Esophagus (tissue), 2 donors: ENCODE results near the gene C1orf50. TPM values are rescaled to one million over a fixed set of nuclear protein-coding genes. Genes with fewer than 3 reads are reported as not detected.

ENCODE experiments used
- H3K27ac ChIP-seq, 2 donors: one replicate each; pipeline ENCODE4 v1.5.1; 2013; ENCODE audit warnings: low read depth in 2 of 2, mild to moderate bottlenecking in 2 of 2, inconsistent platforms in 1 of 2, low read length in 1 of 2, moderate library complexity in 1 of 2
- H3K27me3 ChIP-seq, 2 donors: one replicate each; pipeline ENCODE4 v1.6.1; 2013; ENCODE audit warnings: low read length in 2 of 2, control low read depth in 1 of 2, mild to moderate bottlenecking in 1 of 2; ENCODE audit not compliant: insufficient read depth in 2 of 2, control insufficient read depth in 1 of 2
- H3K36me3 ChIP-seq, 2 donors: one replicate each; pipeline ENCODE4 v1.6.1; 2013; ENCODE audit warnings: low read length in 1 of 2; ENCODE audit not compliant: control insufficient read depth in 2 of 2, insufficient read depth in 2 of 2
- H3K4me1 ChIP-seq, 2 donors: one replicate each; pipeline ENCODE4 v1.6.1; 2013; ENCODE audit warnings: low read length in 1 of 2; ENCODE audit not compliant: control insufficient read depth in 2 of 2, insufficient read depth in 2 of 2
- H3K4me3 ChIP-seq, 2 donors: one replicate each; pipeline ENCODE4 v1.5.1; 2013; ENCODE audit warnings: low read length in 2 of 2, mild to moderate bottlenecking in 2 of 2, low read depth in 1 of 2, moderate library complexity in 1 of 2
- H3K9me3 ChIP-seq, 2 donors: one replicate each; pipeline ENCODE4 v1.6.1; 2013; ENCODE audit warnings: mild to moderate bottlenecking in 2 of 2, low read depth in 1 of 2, low read length in 1 of 2, moderate library complexity in 1 of 2; ENCODE audit not compliant: control insufficient read depth in 2 of 2, insufficient read depth in 1 of 2
- WGBS, 2 donors: extraction: QIAGEN DNeasy Blood & Tissue Kit; methylation state at CpG; one replicate each; pipeline ENCODE4 v1.1.7; 2013; 5-methylcytosine and 5-hydroxymethylcytosine counted together
- polyA plus RNA-seq, 2 donors: library from polyadenylated mRNA; stranded (reverse); fragments of 200-250 nt; gene quantifications; one replicate each; pipeline ENCODE4 v1.2.3, GENCODE V29; 2013
- donor health status: healthy with polysubstance abuse.
- donor health status: Bipolar disorder and iron deficiency.

C1orf50 gene
- polyA plus RNA-seq, 2 donors: 2.5 to 3.8 TPM

GRCh38 chr1:42784946-42785693, 18.1 kb downstream of the C1orf50 start, which contains the start of gene TMEM269:
TSS of gene TMEM269 (plus strand) at chr1:42784991. CDS start at chr1:42789894, 4,903 bp downstream.
- Histone ChIP-seq H3K9me3 (peaks cover 0 to 2% of the 10 kb centered on the region in 2 donors), H3K27ac (no peak within 1 kb of the TSS), H3K27me3 (no peaks in the 10 kb centered on the region), H3K36me3 (no peaks in the 10 kb centered on the region), H3K4me3 (peak within 1 kb of the TSS; percentile 25 to 33), H3K4me1 (peaks cover 4 to 8% of the 10 kb centered on the region in 2 donors)
- 8 to 12% methylated on average over 51 to 54 of the region's 54 CpGs for WGBS, 2 donors

- 82 to 85% methylated on average over 5 of the region's 5 CpGs for WGBS, 2 donors
- Histone ChIP-seq H3K9me3 (peaks cover 0 to 2% of the 10 kb centered on the region in 2 donors), H3K4me3 (no peak overlapping the region)
Observed at GRCh38 chr1:42786097-42786496, 19.0 kb downstream of the C1orf50 start.

GRCh38 chr1:42788021-42788420, 21.0 kb downstream of the C1orf50 start:
- 94 to 100% methylated on average over 1 of the region's 1 CpG for WGBS, 2 donors
- H3K9me3 ChIP-seq: peaks cover 0 to 2% of the 10 kb centered on the region in 2 donors

More at GRCh38 chr1:42786097-42786496, 19.0 kb downstream of the C1orf50 start:
- Histone ChIP-seq H3K4me1 (peaks cover 4 to 8% of the 10 kb centered on the region in 2 donors), H3K27ac (no peak overlapping the region), H3K36me3 (no peaks in the 10 kb centered on the region), H3K27me3 (no peaks in the 10 kb centered on the region)

GRCh38 chr1:42793824-42794223, 26.8 kb downstream of the C1orf50 start:
- H3K9me3 ChIP-seq: no peaks in the 10 kb centered on the region
- WGBS, 2 donors: 91 to 93% methylated on average over 2 of the region's 2 CpGs
- no peaks in the 10 kb centered on the region for H3K27me3 ChIP-seq
- H3K4me1 ChIP-seq: no peaks in the 10 kb centered on the region
- H3K4me3 ChIP-seq: no peak overlapping the region
- no peak overlapping the region for H3K27ac ChIP-seq
- no peaks in the 10 kb centered on the region for H3K36me3 ChIP-seq

More at GRCh38 chr1:42788021-42788420, 21.0 kb downstream of the C1orf50 start:
- Histone ChIP-seq H3K4me1 (peaks cover 4 to 8% of the 10 kb centered on the region in 2 donors), H3K27me3 (no peaks in the 10 kb centered on the region), H3K4me3 (no peak overlapping the region), H3K27ac (no peak overlapping the region), H3K36me3 (no peaks in the 10 kb centered on the region)

- Histone ChIP-seq H3K9me3 (no peaks in the 10 kb centered on the region), H3K27ac (no peak overlapping the region), H3K4me1 (no peaks in the 10 kb centered on the region), H3K27me3 (no peaks in the 10 kb centered on the region), H3K36me3 (no peaks in the 10 kb centered on the region), H3K4me3 (no peak overlapping the region)
- 79 to 94% methylated on average over 3 of the region's 3 CpGs for WGBS, 2 donors
Observed at GRCh38 chr1:42797414-42797813, 30.4 kb downstream of the C1orf50 start.

- Histone ChIP-seq H3K27ac (no peak overlapping the region), H3K9me3 (no peaks in the 10 kb centered on the region), H3K4me3 (no peak overlapping the region), H3K27me3 (no peaks in the 10 kb centered on the region), H3K36me3 (no peaks in the 10 kb centered on the region), H3K4me1 (no peaks in the 10 kb centered on the region)
- 90 to 91% methylated on average over 5 of the region's 5 CpGs for WGBS, 2 donors
Observed at GRCh38 chr1:42797979-42798378, 30.9 kb downstream of the C1orf50 start.

- H3K27ac ChIP-seq: no peak overlapping the region
Observed at GRCh38 chr1:42801832-42802473, 34.9 kb downstream of the C1orf50 start.

GRCh38 chr1:42806171-42806570, 39.1 kb downstream of the C1orf50 start:
- Histone ChIP-seq H3K4me1 (no peaks in the 10 kb centered on the region), H3K27ac (no peak overlapping the region), H3K27me3 (no peaks in the 10 kb centered on the region), H3K9me3 (no peaks in the 10 kb centered on the region), H3K4me3 (no peak overlapping the region), H3K36me3 (peaks cover 0 to 2% of the 10 kb centered on the region in 2 donors)

More at GRCh38 chr1:42801832-42802473, 34.9 kb downstream of the C1orf50 start:
- no peaks in the 10 kb centered on the region for H3K4me1 ChIP-seq
- WGBS, 2 donors: 46 to 62% methylated on average over 8 of the region's 8 CpGs
- H3K36me3 ChIP-seq: no peaks in the 10 kb centered on the region
- no peaks in the 10 kb centered on the region for H3K9me3 ChIP-seq
- H3K27me3 ChIP-seq: no peaks in the 10 kb centered on the region
- no peak overlapping the region for H3K4me3 ChIP-seq

- Histone ChIP-seq H3K4me1 (no peaks in the 10 kb centered on the region), H3K27ac (no peak overlapping the region), H3K27me3 (no peaks in the 10 kb centered on the region), H3K9me3 (no peaks in the 10 kb centered on the region), H3K36me3 (peaks cover 0 to 4% of the 10 kb centered on the region in 2 donors), H3K4me3 (no peak overlapping the region)
- WGBS, 2 donors: 90 to 93% methylated on average over 5 of the region's 5 CpGs
Observed at GRCh38 chr1:42806593-42806992, 39.5 kb downstream of the C1orf50 start.
